ENCODE data around the gene RPAP3. TPM values are rescaled to one million over a fixed set of nuclear protein-coding genes. Genes with fewer than 3 reads are reported as not detected.
"Not testable (repeated sequence)": the region's sequence is repeated elsewhere in the genome, so short reads cannot be mapped to it uniquely, and the experiment has no call there.

RPAP3 gene
- total RNA-seq, 2 donors from 2014 or later, result 8.1 to 16.8 TPM

- H3K4me1 ChIP-seq (ENCODE audit: control insufficient read depth in 1 of 2, low read depth in 2 of 2), result no peaks in the 10 kb centered on the region
- no peaks in the 10 kb centered on the region for H3K9me3 ChIP-seq
- DNase-seq (ENCODE audit: low spot score), result no peak
- H3K36me3 ChIP-seq, result peaks cover 3% of the 10 kb centered on the region
- no peaks in the 10 kb centered on the region for H3K27me3 ChIP-seq (replicated peaks; ENCODE audit: insufficient read depth)
- no peak overlapping the region for H3K27ac ChIP-seq
- TF ChIP-seq CTCF (IDR thresholded peaks at IDR 0.05), result peak; percentile 45
- H3K4me3 ChIP-seq, result no peak overlapping the region
- ATAC-seq (ENCODE audit: insufficient number of reproducible peaks, low FRiP score, low read depth), result no peak
Observed at GRCh38 chr12:47686645-47687240, 19.1 kb downstream of the RPAP3 start.

- Histone ChIP-seq H3K27me3 (replicated peaks; ENCODE audit: insufficient read depth) (no peaks in the 10 kb centered on the region), H3K36me3 (peaks cover 6% of the 10 kb centered on the region), H3K27ac (no peak overlapping the region), H3K9me3 (no peaks in the 10 kb centered on the region), H3K4me3 (no peak overlapping the region), H3K4me1 (ENCODE audit: control insufficient read depth in 1 of 2, low read depth in 2 of 2) (no peaks in the 10 kb centered on the region)
- ATAC-seq (ENCODE audit: insufficient number of reproducible peaks, low FRiP score, low read depth), result no peak
- no peak for DNase-seq (ENCODE audit: low spot score)
- no peak for TF ChIP-seq CTCF (IDR thresholded peaks at IDR 0.05)
Observed at GRCh38 chr12:47679785-47680184, 26.0 kb downstream of the RPAP3 start.

- Histone ChIP-seq H3K36me3 (peaks cover 3% of the 10 kb centered on the region), H3K4me1 (ENCODE audit: control insufficient read depth in 1 of 2, low read depth in 2 of 2) (no peaks in the 10 kb centered on the region), H3K27me3 (replicated peaks; ENCODE audit: insufficient read depth) (no peaks in the 10 kb centered on the region), H3K9me3 (no peaks in the 10 kb centered on the region), H3K27ac (no peak overlapping the region), H3K4me3 (no peak overlapping the region)
- ATAC-seq (ENCODE audit: insufficient number of reproducible peaks, low FRiP score, low read depth) (no peak), DNase-seq (ENCODE audit: low spot score) (no peak)
- TF ChIP-seq CTCF (IDR thresholded peaks at IDR 0.05), result no peak
Observed at GRCh38 chr12:47672068-47672467, 33.8 kb downstream of the RPAP3 start.

GRCh38 chr12:47667935-47668334, 37.9 kb downstream of the RPAP3 start:
- not testable (repeated sequence) for ATAC-seq (ENCODE audit: insufficient number of reproducible peaks, low FRiP score, low read depth); H3K27me3 ChIP-seq (replicated peaks; ENCODE audit: insufficient read depth); H3K4me3 ChIP-seq; H3K9me3 ChIP-seq; H3K4me1 ChIP-seq (ENCODE audit: control insufficient read depth in 1 of 2, low read depth in 2 of 2); DNase-seq (ENCODE audit: low spot score); H3K27ac ChIP-seq; H3K36me3 ChIP-seq

GRCh38 chr12:47652521-47653234, 53.2 kb downstream of the RPAP3 start:
- no peaks in the 10 kb centered on the region for H3K9me3 ChIP-seq
- H3K27ac ChIP-seq, result peak overlapping the region in 1 of 2 donors; percentile 23
- ATAC-seq (ENCODE audit: insufficient number of reproducible peaks, low FRiP score, low read depth) (peak; percentile 33), DNase-seq (ENCODE audit: low spot score) (no peak)
- H3K4me3 ChIP-seq, result no peak overlapping the region
- no peaks in the 10 kb centered on the region for H3K36me3 ChIP-seq
- TF ChIP-seq CTCF (IDR thresholded peaks at IDR 0.05), result no peak
- peaks cover 6 to 24% of the 10 kb centered on the region in 2 donors for H3K4me1 ChIP-seq (ENCODE audit: control insufficient read depth in 1 of 2, low read depth in 2 of 2)
- no peaks in the 10 kb centered on the region for H3K27me3 ChIP-seq (replicated peaks; ENCODE audit: insufficient read depth)

Data from thoracic aorta (tissue), 2 donors.